Activated naive CD8-positive, alpha-beta T cell treated with anti-CD3 and anti-CD28 coated beads, Interleukin-2, amount 10 ng/mL, durations not matched to agents 7 days and 5 days (primary cell): Measurements from ENCODE around the gene MYLK4. TPM values are rescaled to one million over a fixed set of nuclear protein-coding genes. Genes with fewer than 3 reads are reported as not detected.

Experiments
- ATAC-seq: fragments of 150-1000 bp; cut with Tn5 transposase; one replicate; pipeline ENCODE4 v1.10.0; 2021; ENCODE audit warnings: low read depth, moderate library complexity
- POLR2A ChIA-PET: fragments of 350-600 bp; sonication (Branson Sonifier 250); formaldehyde crosslinking; loops from one replicate; lab custom pipeline; 2021; ENCODE audit warnings: antibody characterized with exemption; lab: Charles Lee
- DNase-seq: peaks from one replicate; pipeline ENCODE4 v3.0.0; 2021
- H3K27ac Mint-ChIP-seq: one replicate; pipeline ENCODE4 v1.8.0; 2022; ENCODE audit warnings: mild to moderate bottlenecking, mixed read lengths
- H3K27me3 Mint-ChIP-seq: one replicate; pipeline ENCODE4 v1.8.0; 2022; ENCODE audit warnings: mild to moderate bottlenecking, moderate library complexity, mixed read lengths
- H3K36me3 Mint-ChIP-seq: one replicate; pipeline ENCODE4 v1.8.0; 2021; ENCODE audit warnings: mild to moderate bottlenecking, mixed read lengths
- H3K4me1 Mint-ChIP-seq: one replicate; pipeline ENCODE4 v1.8.0; 2021; ENCODE audit warnings: mixed read lengths
- H3K4me3 Mint-ChIP-seq: one replicate; pipeline ENCODE4 v1.8.0; 2022; ENCODE audit warnings: mild to moderate bottlenecking, moderate library complexity, mixed read lengths
- H3K9me3 Mint-ChIP-seq: one replicate; pipeline ENCODE4 v1.8.0; 2021; ENCODE audit warnings: mixed read lengths
- total RNA-seq, 2 experiments: library from RNA; stranded (reverse); gene quantifications; one replicate each; pipeline ENCODE4 v1.2.3, GENCODE V29; 2021

MYLK4 gene
- total RNA-seq, 2 experiments from 2014 or later, result 0.33 to 0.62 TPM

DNA sequence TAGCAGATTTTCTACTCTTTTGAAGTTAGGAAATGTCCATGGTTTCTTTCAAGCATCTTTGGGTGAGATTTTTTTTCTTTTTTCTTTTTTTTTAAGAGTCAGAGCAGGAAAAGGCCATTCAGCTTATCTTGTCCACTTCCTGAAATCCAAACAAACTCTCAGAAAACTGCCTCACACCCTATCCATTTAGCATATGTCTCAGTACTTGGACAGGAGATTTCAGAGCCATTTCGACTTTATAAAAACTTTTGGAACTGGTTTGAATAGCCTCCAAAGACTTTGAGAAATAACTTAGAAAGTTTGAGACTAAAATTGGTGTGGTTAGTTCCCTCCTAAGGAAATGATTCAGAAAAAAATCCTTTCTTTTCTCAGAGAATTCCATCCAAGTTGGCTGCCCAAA lies 125.1 kb downstream of the MYLK4 start:
- no peak overlapping the region for H3K4me3 Mint-ChIP-seq
- POLR2A ChIA-PET, result no interaction called here
- H3K27me3 Mint-ChIP-seq, result peaks cover 13% of the 10 kb centered on the region
- no peak overlapping the region for H3K27ac Mint-ChIP-seq
- no peaks in the 10 kb centered on the region for H3K9me3 Mint-ChIP-seq
- H3K36me3 Mint-ChIP-seq, result no peaks in the 10 kb centered on the region
- no peaks in the 10 kb centered on the region for H3K4me1 Mint-ChIP-seq
- ATAC-seq, result no peak
- no peak for DNase-seq

DNA sequence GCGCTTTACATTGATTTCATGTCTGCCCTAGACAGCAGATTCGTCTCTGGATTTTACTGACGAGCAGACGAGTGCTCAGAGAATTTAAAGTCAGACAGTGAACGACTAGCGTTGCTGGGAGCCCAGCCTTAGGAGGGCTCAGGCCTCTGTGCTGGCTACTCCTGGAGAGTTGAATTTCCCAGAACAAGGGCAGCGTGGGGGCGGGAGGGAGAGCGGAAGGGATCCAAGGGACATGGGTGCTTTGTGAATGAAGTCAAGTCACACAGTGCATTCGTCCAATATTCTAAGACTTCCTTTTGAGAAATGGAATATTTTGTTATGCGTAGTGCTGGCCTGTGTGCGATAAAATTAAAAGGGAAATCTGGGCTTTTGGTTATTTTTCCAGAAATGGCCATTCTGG lies 126.5 kb downstream of the MYLK4 start:
- no peaks in the 10 kb centered on the region for H3K9me3 Mint-ChIP-seq
- no peaks in the 10 kb centered on the region for H3K36me3 Mint-ChIP-seq
- ATAC-seq (no peak), DNase-seq (no peak)
- no peak overlapping the region for H3K4me3 Mint-ChIP-seq
- H3K27ac Mint-ChIP-seq, result no peak overlapping the region
- H3K27me3 Mint-ChIP-seq, result peaks cover 26% of the 10 kb centered on the region
- no peaks in the 10 kb centered on the region for H3K4me1 Mint-ChIP-seq
- POLR2A ChIA-PET, result no interaction called here

GRCh38 chr6:2623295-2623694 lies 127.4 kb downstream of the MYLK4 start:
- ATAC-seq (no peak), DNase-seq (no peak)
- Mint-ChIP-seq H3K4me1 (no peaks in the 10 kb centered on the region), H3K36me3 (no peaks in the 10 kb centered on the region), H3K4me3 (no peak overlapping the region), H3K27me3 (peaks cover 27% of the 10 kb centered on the region), H3K9me3 (no peaks in the 10 kb centered on the region), H3K27ac (no peak overlapping the region)
- POLR2A ChIA-PET, result no interaction called here

GRCh38 chr6:2622671-2623070 lies 128.1 kb downstream of the MYLK4 start:
- Mint-ChIP-seq H3K9me3 (no peaks in the 10 kb centered on the region), H3K4me3 (no peak overlapping the region), H3K36me3 (no peaks in the 10 kb centered on the region), H3K4me1 (no peaks in the 10 kb centered on the region), H3K27ac (no peak overlapping the region), H3K27me3 (peaks cover 23% of the 10 kb centered on the region)
- ATAC-seq (no peak), DNase-seq (no peak)
- POLR2A ChIA-PET, result no interaction called here

DNA sequence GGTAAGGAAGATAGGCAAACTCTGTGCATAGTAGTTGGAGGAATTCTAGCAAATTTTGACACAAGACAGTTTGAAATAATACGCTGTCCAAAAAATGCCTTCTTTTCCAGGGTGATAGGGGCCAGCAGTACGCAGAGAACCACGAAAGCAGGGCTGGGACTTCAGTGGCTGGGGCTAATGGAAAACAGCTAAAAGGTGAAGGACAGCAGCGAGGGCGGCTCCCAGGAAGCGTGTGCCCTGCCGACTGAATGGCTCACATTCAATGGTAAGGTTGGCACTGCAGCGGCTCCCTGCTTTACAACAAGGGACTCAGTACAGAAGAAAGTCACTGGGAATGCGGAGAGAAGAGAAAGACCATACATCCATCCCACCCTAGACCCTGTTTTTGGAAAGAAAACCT lies 131.1 kb downstream of the MYLK4 start:
- H3K36me3 Mint-ChIP-seq, result no peaks in the 10 kb centered on the region
- ATAC-seq, result no peak
- H3K9me3 Mint-ChIP-seq, result no peaks in the 10 kb centered on the region
- no peak overlapping the region for H3K4me3 Mint-ChIP-seq
- DNase-seq, result no peak
- POLR2A ChIA-PET, result no interaction called here
- no peaks in the 10 kb centered on the region for H3K4me1 Mint-ChIP-seq
- peaks cover 21% of the 10 kb centered on the region for H3K27me3 Mint-ChIP-seq
- H3K27ac Mint-ChIP-seq, result no peak overlapping the region

GRCh38 chr6:2617729-2618128 lies 133.0 kb downstream of the MYLK4 start:
- H3K9me3 Mint-ChIP-seq, result no peaks in the 10 kb centered on the region
- no peak overlapping the region for H3K4me3 Mint-ChIP-seq
- peaks cover 27% of the 10 kb centered on the region for H3K27me3 Mint-ChIP-seq
- POLR2A ChIA-PET, result no interaction called here
- no peak for DNase-seq
- no peaks in the 10 kb centered on the region for H3K36me3 Mint-ChIP-seq
- ATAC-seq, result no peak
- H3K4me1 Mint-ChIP-seq, result no peaks in the 10 kb centered on the region
- no peak overlapping the region for H3K27ac Mint-ChIP-seq

DNA sequence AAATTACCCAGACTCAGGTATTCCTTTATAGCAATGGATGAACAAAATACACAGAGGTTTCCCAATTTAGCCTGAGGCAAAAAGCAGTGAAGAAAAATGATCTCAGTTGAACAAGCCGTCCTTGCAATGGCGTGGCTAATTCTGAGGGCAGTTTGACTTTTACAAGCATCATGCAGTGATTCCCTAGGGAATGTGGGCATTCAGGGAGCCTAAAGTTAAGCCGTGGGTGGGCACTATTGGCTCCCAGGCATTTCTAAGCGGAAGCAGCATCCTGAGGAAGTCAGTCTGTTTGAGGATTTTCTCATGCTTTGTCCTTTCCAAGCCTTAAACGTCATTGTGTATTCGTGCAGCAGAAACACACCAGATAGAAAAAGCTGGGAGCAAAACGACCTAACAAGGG lies 133.9 kb downstream of the MYLK4 start:
- H3K36me3 Mint-ChIP-seq, result no peaks in the 10 kb centered on the region
- no peaks in the 10 kb centered on the region for H3K9me3 Mint-ChIP-seq
- ATAC-seq, result no peak
- DNase-seq, result no peak
- H3K27ac Mint-ChIP-seq, result no peak overlapping the region
- POLR2A ChIA-PET, result no interaction called here
- no peak overlapping the region for H3K4me3 Mint-ChIP-seq
- H3K27me3 Mint-ChIP-seq, result peaks cover 30% of the 10 kb centered on the region
- no peaks in the 10 kb centered on the region for H3K4me1 Mint-ChIP-seq

- Mint-ChIP-seq H3K36me3 (no peaks in the 10 kb centered on the region), H3K27me3 (peaks cover 25% of the 10 kb centered on the region), H3K9me3 (no peaks in the 10 kb centered on the region), H3K27ac (no peak overlapping the region), H3K4me3 (no peak overlapping the region), H3K4me1 (no peaks in the 10 kb centered on the region)
- no peak for ATAC-seq
- DNase-seq, result no peak
- POLR2A ChIA-PET, result no interaction called here
These were observed 135.5 kb downstream of the MYLK4 start for GRCh38 chr6:2615251-2615650.

- Mint-ChIP-seq H3K4me3 (no peak overlapping the region), H3K27ac (no peak overlapping the region), H3K4me1 (no peaks in the 10 kb centered on the region), H3K36me3 (no peaks in the 10 kb centered on the region), H3K9me3 (no peaks in the 10 kb centered on the region), H3K27me3 (peaks cover 26% of the 10 kb centered on the region)
- POLR2A ChIA-PET, result no interaction called here
- DNase-seq (no peak), ATAC-seq (no peak)
These were observed 135.9 kb downstream of the MYLK4 start for GRCh38 chr6:2614846-2615245.

- ATAC-seq (no peak), DNase-seq (no peak)
- peaks cover 23% of the 10 kb centered on the region for H3K27me3 Mint-ChIP-seq
- no peaks in the 10 kb centered on the region for H3K9me3 Mint-ChIP-seq
- H3K4me1 Mint-ChIP-seq, result no peaks in the 10 kb centered on the region
- POLR2A ChIA-PET, result no interaction called here
- H3K36me3 Mint-ChIP-seq, result no peaks in the 10 kb centered on the region
- no peak overlapping the region for H3K27ac Mint-ChIP-seq
- no peak overlapping the region for H3K4me3 Mint-ChIP-seq
These were observed 136.6 kb downstream of the MYLK4 start for GRCh38 chr6:2614155-2614554.

Other genes with a start within 250 kb of the MYLK4 start
- 10 to 100 TPM; 45.4 to 46.7 TPM for gene WRNIP1, start 14.5 kb upstream of the MYLK4 start, total RNA-seq
- gene SERPINB1, start 90.9 kb upstream of the MYLK4 start, total RNA-seq, result 10 to 100 TPM; 58.6 to 59.8 TPM
- 10 to 100 TPM; 56.4 to 56.8 TPM for gene SERPINB9, start 152.4 kb upstream of the MYLK4 start, total RNA-seq
- 10 to 100 TPM; 85.3 to 85.6 TPM for gene SERPINB6, start 220.6 kb upstream of the MYLK4 start, total RNA-seq
- gene NQO2, start 249.0 kb upstream of the MYLK4 start, total RNA-seq, result 10 to 100 TPM; 17.0 to 17.5 TPM